KMS-11 (cell line): ENCODE results near the gene FERD3L.
A peak's percentile ranks its signal among the peaks of the same experiment; 100 is the strongest.

Source experiments
- H2AFZ ChIP-seq: fragments of 200-600 bp; sonication (generic); 2 replicates; pipeline ENCODE4 v1.6.1; 2016; ENCODE audit warnings: antibody characterized with exemption, mixed run types, low read depth
- H3K27ac ChIP-seq: fragments of 200-600 bp; sonication (generic); 2 replicates; pipeline ENCODE4 v1.6.1; 2016; ENCODE audit warnings: mild to moderate bottlenecking, mixed run types
- H3K27me3 ChIP-seq: fragments of 200-600 bp; sonication (generic); 2 replicates; pipeline ENCODE4 v1.6.1; 2017; ENCODE audit warnings: mild to moderate bottlenecking, low read depth, mixed run types, moderate library complexity; ENCODE audit not compliant: insufficient read depth
- H3K36me3 ChIP-seq: fragments of 200-600 bp; sonication (generic); 2 replicates; pipeline ENCODE4 v1.6.1; 2017; ENCODE audit warnings: mild to moderate bottlenecking, mixed run types; ENCODE audit not compliant: insufficient read depth
- H3K4me1 ChIP-seq: fragments of 200-600 bp; sonication (generic); 2 replicates; pipeline ENCODE4 v1.6.1; 2016; ENCODE audit warnings: mild to moderate bottlenecking, low read depth, mixed run types; ENCODE audit not compliant: poor library complexity, severe bottlenecking
- H3K4me2 ChIP-seq: fragments of 200-600 bp; sonication (generic); 2 replicates; pipeline ENCODE4 v1.7.0; 2016; ENCODE audit warnings: mild to moderate bottlenecking, mixed run types
- H3K4me3 ChIP-seq: fragments of 200-600 bp; sonication (generic); IDR thresholded peaks from 2 replicates; pipeline ENCODE4 v1.6.1; 2017; ENCODE audit warnings: low read depth, low read length, mixed read lengths; ENCODE audit not compliant: insufficient read depth
- H3K79me2 ChIP-seq: fragments of 200-600 bp; sonication (generic); 2 replicates; pipeline ENCODE4 v1.6.1; 2016; ENCODE audit warnings: low read depth, mixed run types; ENCODE audit not compliant: insufficient read depth
- H3K9ac ChIP-seq: fragments of 200-600 bp; sonication (generic); 2 replicates; pipeline ENCODE4 v1.6.1; 2016; ENCODE audit warnings: mild to moderate bottlenecking, mixed run types
- H4K20me1 ChIP-seq: fragments of 200-600 bp; sonication (generic); 2 replicates; pipeline ENCODE4 v1.6.1; 2016; ENCODE audit warnings: mild to moderate bottlenecking, mixed run types; ENCODE audit not compliant: insufficient read depth
- TF ChIP-seq, protein P1 (sequence below): fragments of 200-600 bp; sonication (generic); conservative IDR thresholded peaks from 2 replicates; pipeline ENCODE4 v1.6.1; 2017; ENCODE audit warnings: low read depth, mild to moderate bottlenecking, antibody characterized with exemption, low read length, moderate library complexity, mixed read lengths

Gene FERD3L

GRCh38 chr7:19128856-19129255 is 16.4 kb downstream of the FERD3L start:
- no peaks in the 10 kb centered on the region for H4K20me1 ChIP-seq
- H3K27me3 ChIP-seq: no peaks in the 10 kb centered on the region
- no peaks in the 10 kb centered on the region for H3K4me1 ChIP-seq
- no peaks in the 10 kb centered on the region for H3K79me2 ChIP-seq
- H2AFZ ChIP-seq: no peak overlapping the region
- H3K9ac ChIP-seq: no peak overlapping the region
- TF ChIP-seq, protein P1, sequence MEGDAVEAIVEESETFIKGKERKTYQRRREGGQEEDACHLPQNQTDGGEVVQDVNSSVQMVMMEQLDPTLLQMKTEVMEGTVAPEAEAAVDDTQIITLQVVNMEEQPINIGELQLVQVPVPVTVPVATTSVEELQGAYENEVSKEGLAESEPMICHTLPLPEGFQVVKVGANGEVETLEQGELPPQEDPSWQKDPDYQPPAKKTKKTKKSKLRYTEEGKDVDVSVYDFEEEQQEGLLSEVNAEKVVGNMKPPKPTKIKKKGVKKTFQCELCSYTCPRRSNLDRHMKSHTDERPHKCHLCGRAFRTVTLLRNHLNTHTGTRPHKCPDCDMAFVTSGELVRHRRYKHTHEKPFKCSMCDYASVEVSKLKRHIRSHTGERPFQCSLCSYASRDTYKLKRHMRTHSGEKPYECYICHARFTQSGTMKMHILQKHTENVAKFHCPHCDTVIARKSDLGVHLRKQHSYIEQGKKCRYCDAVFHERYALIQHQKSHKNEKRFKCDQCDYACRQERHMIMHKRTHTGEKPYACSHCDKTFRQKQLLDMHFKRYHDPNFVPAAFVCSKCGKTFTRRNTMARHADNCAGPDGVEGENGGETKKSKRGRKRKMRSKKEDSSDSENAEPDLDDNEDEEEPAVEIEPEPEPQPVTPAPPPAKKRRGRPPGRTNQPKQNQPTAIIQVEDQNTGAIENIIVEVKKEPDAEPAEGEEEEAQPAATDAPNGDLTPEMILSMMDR: no peak
- H3K4me3 ChIP-seq: no peak overlapping the region
- no peak overlapping the region for H3K4me2 ChIP-seq
- no peak overlapping the region for H3K27ac ChIP-seq
- no peaks in the 10 kb centered on the region for H3K36me3 ChIP-seq

- H3K4me3 ChIP-seq: no peak overlapping the region
- H3K27me3 ChIP-seq: no peaks in the 10 kb centered on the region
- no peak overlapping the region for H2AFZ ChIP-seq
- H3K27ac ChIP-seq: no peak overlapping the region
- H3K36me3 ChIP-seq: no peaks in the 10 kb centered on the region
- no peaks in the 10 kb centered on the region for H3K4me1 ChIP-seq
- no peaks in the 10 kb centered on the region for H4K20me1 ChIP-seq
- H3K9ac ChIP-seq: no peak overlapping the region
- TF ChIP-seq, protein P1: peak; percentile 80
- H3K79me2 ChIP-seq: no peaks in the 10 kb centered on the region
- H3K4me2 ChIP-seq: no peak overlapping the region
Measured at GRCh38 chr7:19121977-19122588, 23.1 kb downstream of the FERD3L start.

- Histone ChIP-seq H3K27me3 (no peaks in the 10 kb centered on the region), H3K9ac (no peak overlapping the region), H3K27ac (no peak overlapping the region), H3K4me1 (peaks cover 6% of the 10 kb centered on the region), H3K36me3 (no peaks in the 10 kb centered on the region), H2AFZ (no peak overlapping the region), H3K79me2 (peaks cover 16% of the 10 kb centered on the region), H4K20me1 (no peaks in the 10 kb centered on the region), H3K4me2 (no peak overlapping the region), H3K4me3 (no peak overlapping the region)
- TF ChIP-seq, protein P1: no peak
Measured at GRCh38 chr7:19119870-19120486, 25.2 kb downstream of the FERD3L start.

- no peak overlapping the region for H2AFZ ChIP-seq
- TF ChIP-seq, protein P1: no peak
- peaks cover 12% of the 10 kb centered on the region for H3K4me1 ChIP-seq
- no peaks in the 10 kb centered on the region for H4K20me1 ChIP-seq
- no peak overlapping the region for H3K4me3 ChIP-seq
- H3K27ac ChIP-seq: no peak overlapping the region
- H3K79me2 ChIP-seq: peaks cover 22% of the 10 kb centered on the region
- H3K4me2 ChIP-seq: no peak overlapping the region
- H3K36me3 ChIP-seq: no peaks in the 10 kb centered on the region
- H3K9ac ChIP-seq: no peak overlapping the region
- no peaks in the 10 kb centered on the region for H3K27me3 ChIP-seq
Measured at GRCh38 chr7:19119372-19119771, 25.8 kb downstream of the FERD3L start.
